GM06990 (cell line): Measurements from ENCODE around the gene THSD8.
"Not testable (repeated sequence)": the region's sequence is repeated elsewhere in the genome, so short reads cannot be mapped to it uniquely, and the experiment has no call there.

Experiments
- DNase-seq: peaks from one replicate; pipeline ENCODE4 v3.0.0-alpha.2; 2011; ENCODE audit not compliant: insufficient read length; ENCODE audit errors: extremely low read depth
- H3K27me3 ChIP-seq: replicated peaks from 2 replicates; pipeline ENCODE4 v1.6.0; 2011; ENCODE audit warnings: low read length; ENCODE audit not compliant: control insufficient read depth, insufficient read depth
- H3K36me3 ChIP-seq: 2 replicates; pipeline ENCODE4 v1.5.1; 2011; ENCODE audit warnings: low read length; ENCODE audit not compliant: control insufficient read depth, insufficient read depth
- H3K4me3 ChIP-seq: replicated peaks from 2 replicates; pipeline ENCODE4 v1.5.1; 2011; ENCODE audit warnings: low read depth, mild to moderate bottlenecking, control low read depth, low read length
- CTCF ChIP-seq: IDR thresholded peaks from 2 replicates; pipeline ENCODE4 v1.5.1; 2011; ENCODE audit warnings: low read length, control low read depth, mild to moderate bottlenecking, inconsistent platforms; ENCODE audit not compliant: insufficient read depth, poor library complexity, severe bottlenecking

THSD8 gene

DNA sequence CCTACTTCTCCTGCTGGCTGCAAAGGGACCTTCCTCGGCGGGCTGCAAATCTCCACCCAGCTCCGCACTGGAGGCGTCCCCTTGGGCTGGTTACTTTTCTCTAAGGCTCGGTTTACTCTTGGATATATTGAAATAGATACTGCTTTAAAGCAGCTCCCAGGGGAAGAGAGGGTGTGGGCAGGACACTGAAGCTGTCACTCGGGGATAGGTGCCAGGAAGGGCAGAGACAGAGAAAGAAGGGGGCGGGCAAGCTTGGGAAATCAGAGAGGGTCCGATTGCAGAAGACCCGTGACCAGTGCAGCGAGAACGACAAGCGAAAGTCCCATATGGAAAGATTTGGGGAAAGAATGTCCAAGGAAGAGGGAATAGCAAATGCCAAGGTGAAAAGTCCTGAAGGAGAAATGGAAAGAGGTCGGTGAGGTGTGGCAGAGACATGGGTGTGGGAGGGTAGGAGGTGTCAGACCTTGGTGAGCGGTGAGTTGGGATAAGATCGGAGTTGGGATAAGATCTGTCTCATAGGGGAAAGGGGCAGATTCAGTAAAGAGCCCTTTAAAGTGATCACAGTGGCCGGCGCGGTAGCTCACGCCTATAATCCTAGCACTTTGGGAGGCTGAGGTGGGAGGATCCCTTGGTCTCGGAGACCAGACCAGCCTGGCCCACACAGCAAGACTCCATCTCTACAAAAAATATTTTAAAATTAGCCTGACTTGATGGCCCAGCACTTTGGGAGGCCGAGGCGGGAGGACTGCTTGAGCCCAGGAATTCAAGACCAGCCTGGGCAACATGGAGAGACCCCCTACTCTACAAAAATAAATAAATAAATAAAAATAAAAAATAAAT, 618 bp downstream of the THSD8 start:
- no peaks in the 10 kb centered on the region; the same call in 1 of the 2 replicates for H3K36me3 ChIP-seq

DNA sequence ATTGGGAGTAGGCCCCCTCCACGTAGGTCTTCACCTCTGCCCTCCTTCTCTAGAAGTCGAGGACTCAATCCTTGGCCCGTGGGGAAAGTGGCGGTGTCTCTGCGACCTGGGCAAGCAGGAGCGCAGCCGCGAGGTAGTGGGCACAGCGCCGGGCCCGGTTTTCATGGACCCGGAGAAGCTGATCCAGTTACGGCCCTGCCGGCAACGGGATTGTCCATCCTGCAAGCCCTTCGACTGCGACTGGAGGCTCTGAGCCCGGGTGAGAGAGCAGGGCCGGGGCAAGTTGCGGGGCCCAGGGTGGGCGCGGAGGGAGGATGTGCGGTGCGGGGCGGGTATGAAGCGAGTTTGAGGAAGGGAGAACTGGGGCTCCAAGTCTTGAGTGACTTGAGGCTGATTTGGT, 2.2 kb downstream of the THSD8 start:
- no peak for TF ChIP-seq CTCF
- Histone ChIP-seq H3K4me3 (no peak overlapping the region), H3K36me3 (no peaks in the 10 kb centered on the region), H3K27me3 (no peaks in the 10 kb centered on the region)
- no peak for DNase-seq

More for the DNA sequence above, 618 bp downstream of the THSD8 start:
- DNase-seq = no peak
- peak overlapping the region; percentile 66 for H3K4me3 ChIP-seq
- no peaks in the 10 kb centered on the region for H3K27me3 ChIP-seq
- TF ChIP-seq CTCF = no peak

DNA sequence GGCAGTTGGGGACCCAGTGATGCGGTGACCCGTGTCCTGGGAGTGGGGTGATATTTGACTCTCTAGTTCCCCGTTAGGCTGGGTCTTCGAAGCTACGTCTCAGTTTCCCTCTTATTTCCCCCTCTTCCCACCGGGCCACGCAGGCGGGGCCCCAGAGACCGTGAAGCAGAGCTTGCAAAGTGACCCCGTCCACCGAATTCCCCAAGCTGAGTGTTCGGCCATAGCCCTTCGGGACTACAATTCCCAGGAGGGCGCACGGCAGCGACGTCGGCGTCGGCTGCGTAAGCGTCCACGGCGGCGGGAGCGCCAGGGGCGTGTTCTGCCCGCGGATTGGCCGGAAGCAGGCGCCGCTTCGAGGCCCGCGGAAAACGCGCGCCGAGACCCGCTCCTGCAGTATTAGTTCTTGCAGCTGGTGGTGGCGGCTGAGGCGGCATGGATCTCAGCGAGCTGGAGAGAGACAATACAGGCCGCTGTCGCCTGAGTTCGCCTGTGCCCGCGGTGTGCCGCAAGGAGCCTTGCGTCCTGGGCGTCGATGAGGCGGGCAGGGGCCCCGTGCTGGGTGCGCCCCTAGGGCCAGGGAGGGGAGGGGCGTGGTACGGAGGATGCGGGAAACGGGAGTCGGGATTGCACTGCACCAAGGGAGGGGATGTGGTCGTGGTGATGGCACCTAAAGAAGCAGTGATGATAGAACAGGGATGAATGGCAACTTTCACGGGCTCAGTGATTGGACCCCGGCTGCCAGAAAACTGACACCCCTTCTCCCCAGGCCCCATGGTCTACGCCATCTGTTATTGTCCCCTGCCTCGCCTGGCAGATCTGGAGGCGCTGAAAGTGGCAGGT, 4.6 kb downstream of the THSD8 start, which contains the start of gene RNASEH2A:
TSS of gene RNASEH2A (plus strand) at position 343 of the 840 bp plus-strand sequence. CDS start at position 433, 90 bp downstream.
- peak within 1 kb of the TSS; percentile 89 for H3K4me3 ChIP-seq
- TF ChIP-seq CTCF = peak; percentile 1
- H3K36me3 ChIP-seq = peaks cover 4% of the 10 kb centered on the region
- H3K27me3 ChIP-seq = no peaks in the 10 kb centered on the region
- DNase-seq = peak; percentile 95

GRCh38 chr19:12815088-12815487, 13.2 kb downstream of the THSD8 start:
- no peak for DNase-seq
- H3K27me3 ChIP-seq = no peaks in the 10 kb centered on the region
- peaks cover 3% of the 10 kb centered on the region for H3K36me3 ChIP-seq
- no peak for TF ChIP-seq CTCF
- H3K4me3 ChIP-seq = no peak overlapping the region

DNA sequence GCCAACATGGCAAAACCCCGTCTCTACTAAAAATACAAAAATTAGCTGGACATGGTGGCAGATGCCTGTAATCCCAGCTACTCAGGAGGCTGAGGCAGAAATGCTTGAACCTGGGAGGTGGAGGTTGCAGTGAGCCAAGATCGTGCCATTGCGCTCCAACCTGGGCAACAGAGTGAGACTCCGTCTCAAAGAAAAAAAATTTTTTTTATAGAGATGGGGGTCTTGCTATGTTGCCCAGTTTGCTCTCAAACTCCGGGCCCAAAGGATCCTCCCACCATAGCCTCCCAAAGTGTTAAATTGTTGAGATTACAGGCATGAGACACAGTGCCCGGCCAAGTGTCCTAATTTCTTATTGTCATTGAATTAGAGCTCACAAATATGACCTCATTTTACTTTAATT, 15.3 kb downstream of the THSD8 start:
- not testable (repeated sequence) for H3K36me3 ChIP-seq, DNase-seq, H3K27me3 ChIP-seq, H3K4me3 ChIP-seq

DNA sequence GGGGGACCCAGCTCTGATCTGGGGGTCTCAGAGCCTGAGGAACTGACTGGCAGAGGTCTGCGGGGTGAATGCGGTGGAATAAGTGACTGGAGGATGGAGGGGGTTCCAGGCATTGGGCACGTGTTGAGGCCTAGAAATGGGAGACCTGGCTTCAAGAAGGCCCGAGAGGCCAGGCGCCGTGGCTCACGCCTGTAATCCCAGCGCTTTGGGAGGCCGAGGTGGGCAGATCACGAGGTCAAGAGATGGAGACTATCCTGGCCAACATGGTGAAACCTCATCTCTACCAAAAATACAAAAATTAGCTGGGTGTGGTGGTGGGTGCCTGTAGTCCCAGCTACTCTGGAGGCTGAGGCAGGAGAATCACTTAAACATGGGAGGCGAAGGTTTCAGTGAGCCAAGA, 15.9 kb downstream of the THSD8 start:
- H3K36me3 ChIP-seq, DNase-seq, H3K4me3 ChIP-seq, H3K27me3 ChIP-seq: not testable (repeated sequence)
